GM19452 (cell line): ENCODE data around the gene COBLL1.

Experiments used
- ATAC-seq: cut with Tn5 transposase; IDR thresholded peaks from one replicate; pipeline ENCODE4 v1.9.1; 2021; ENCODE audit not compliant: unreplicated experiment

COBLL1 gene

DNA sequence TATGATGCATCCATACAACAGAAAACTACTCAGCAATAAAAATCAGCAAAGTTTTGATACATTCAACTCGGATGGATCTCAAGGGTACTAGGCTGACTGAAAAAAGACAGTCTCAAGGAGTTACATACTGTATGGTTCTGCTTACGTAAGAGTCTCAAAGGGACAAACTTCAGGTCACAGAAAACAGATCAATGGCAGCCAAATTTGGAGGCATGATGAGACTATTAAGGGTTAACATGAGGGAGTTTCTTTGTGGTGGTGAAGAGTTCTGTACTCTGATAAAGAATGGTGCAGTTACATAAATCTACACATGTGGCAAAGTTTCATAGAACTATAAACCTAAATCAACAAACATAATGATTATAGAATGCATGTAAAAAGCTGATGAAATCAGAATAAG is 81.4 kb downstream of the COBLL1 start:
- ATAC-seq: no peak

DNA sequence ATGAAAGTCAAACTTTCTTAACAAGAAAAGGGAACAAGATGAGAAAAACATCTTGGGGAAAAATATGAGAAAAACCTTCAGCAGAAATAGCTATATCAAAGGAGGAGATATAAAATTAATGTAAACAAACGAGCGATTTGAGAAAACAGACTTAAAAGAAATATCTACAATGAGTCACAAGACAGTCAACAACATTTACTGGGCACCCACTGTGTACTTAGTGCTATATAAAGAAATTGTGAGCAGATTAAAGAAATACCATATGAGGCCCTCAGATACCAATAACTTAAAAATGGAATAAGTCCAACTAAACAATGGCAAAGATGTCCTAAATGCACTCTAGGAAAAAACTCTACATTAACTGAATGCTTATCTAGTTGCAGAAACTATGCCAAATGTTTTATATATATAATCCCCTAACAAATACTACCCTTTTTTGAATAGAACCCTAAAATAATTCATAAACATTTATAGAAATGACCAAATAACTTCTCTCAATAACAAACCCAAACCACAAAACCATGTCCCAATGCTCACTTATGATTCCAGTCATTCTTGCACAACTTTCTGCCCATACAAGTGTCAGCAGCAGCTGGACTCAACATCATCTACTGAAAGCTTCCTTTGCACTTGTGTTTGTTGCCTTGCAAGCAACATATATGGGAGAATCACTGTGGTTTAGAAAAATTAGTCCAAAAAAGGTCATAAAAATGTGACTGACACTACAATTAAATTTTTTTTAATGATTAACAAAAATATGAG is 83.5 kb downstream of the COBLL1 start:
- no peak for ATAC-seq

DNA sequence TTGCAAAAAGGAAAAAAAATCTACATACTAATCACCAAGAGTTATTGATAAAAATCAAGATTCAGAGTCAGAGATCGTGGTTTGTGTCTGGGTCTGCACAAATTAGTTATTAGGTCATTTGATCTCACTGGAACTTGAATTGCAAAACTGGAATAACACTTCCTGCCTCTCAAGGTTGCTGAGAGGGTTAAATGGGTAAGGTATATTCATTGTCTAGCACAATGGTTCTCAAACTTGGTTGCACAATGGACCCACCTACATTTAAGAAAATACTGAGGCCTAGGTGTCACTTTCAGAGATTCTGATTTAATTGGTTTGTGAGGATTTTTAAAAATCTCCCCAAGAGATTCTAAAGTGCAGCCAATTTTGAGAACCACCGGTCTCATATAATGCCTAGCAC is 84.8 kb downstream of the COBLL1 start:
- ATAC-seq: no peak

DNA sequence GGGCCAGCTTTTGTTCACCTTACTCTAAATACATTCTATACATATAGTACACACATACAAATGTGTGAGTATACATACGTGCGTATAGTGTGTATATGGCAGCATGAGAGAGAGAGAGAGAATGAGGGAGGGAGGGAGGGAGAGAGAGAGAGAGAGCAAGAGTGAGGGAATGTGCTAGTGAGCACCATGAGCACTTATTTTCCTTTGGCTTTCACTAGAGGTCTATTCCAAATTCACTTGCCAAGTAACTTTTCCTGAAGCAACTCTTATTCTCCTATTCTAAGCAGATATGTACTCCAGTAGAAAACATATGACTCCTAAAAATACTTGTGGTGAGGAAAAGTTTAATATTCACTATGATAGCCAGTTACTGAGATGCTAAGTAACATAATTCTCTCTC is 85.7 kb downstream of the COBLL1 start:
- no peak for ATAC-seq

DNA sequence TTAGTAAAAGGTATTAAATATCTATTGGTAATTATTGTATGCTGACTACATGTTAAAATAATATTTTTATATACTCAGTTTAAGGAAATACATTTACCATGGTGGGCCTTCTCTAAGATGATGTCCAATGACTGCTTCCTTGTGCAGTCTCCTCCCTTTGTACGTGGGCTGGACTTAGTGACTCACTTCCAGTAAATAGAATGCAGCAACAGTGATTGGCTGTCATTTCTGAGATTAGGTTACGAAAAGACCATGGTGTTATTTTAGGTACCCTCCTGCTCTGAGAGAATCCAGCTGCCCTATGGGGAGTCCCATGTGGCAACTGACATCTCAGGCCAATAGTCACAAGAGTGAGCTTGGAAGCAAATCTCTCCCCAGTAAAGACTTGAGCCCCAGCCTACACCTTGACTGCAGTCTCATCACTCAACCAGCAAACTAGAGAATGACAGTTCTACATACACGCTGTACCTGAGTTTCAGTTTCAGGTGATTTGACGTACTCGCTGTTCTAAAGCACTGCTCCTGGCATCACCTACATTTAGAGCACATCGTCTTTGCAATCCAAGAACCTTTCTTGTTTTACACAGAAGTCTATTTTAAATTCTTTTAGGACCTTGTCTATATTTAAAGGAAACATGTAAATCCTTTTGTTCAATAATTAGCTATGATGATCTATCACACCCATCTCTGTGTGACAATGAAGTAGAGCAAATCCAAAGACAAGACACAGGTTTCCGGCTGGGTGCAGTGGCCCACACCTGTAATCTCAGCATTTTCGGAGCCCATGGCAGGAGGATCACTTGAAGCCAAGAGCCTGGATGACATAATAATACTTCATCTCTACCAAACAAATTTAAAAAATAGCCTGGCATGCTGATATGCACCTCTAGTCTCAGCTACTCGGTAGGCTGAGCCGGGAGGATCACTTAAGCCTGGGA is 87.2 kb downstream of the COBLL1 start:
- ATAC-seq: no peak

DNA sequence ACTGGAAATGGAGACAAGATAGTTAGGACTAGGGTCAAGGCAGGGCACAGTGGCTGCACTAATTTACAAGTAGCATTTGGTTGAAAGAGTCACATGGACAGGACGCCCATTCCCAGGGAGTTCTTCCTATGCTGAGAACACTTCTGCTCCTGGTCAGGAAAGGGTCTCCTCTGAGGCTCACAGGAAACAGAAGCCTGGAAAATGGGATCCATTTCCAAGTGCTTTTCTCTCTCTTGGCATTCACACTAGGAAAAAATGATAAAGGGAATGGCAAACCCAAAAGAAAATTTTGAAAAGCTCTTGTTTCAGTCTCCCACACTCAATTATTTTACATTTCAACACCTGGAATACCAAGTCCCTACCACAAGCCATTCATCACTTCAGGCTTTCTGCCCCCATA is 88.7 kb downstream of the COBLL1 start:
- ATAC-seq: no peak

DNA sequence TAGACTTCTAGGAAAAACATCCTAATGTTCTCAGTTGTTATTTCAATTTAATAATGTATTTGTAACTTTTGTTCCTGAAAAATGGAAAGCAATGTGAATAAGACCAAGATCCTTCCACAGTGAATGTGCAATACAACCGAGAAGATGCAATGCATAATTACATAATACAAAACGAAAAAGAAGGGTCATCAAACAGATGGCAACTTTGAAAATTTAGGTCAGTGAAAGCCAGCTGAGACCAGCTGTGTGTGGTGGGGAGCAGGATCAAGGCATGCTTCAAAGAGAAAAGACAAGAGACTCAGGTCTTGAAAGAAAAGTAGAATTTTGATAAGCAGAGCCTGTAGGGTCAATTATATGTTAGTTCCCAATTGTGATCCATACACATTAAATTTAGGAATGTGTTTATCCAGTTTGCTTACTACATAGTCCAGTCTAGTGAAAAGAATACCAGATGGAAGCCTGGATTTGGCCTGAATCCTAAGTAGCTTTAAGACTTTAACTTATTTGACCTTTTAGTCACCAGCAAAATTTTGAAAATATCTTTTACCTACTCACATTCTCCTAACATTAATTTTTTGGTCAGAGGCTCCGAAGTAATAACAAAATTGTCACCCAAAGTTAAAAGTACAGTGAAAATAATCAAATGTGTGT is 93.7 kb downstream of the COBLL1 start:
- no peak for ATAC-seq

DNA sequence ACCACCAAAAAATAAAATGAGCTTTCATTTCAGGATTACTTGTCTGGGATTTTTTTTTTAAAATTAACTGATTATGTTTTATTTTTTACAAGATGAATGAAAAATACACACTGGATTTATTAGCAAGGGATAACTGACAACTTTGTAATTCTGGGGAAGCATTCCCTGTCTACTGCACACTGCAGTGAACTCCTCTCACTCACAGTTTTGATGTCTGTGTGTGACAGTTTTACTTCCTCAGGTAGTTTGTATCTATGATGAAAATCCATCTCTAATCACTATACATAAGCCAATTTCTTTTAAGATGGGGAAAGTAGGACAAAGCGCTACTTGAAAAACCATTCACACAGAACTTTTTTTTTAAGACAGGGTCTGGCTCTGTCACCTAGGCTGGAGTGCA is 94.5 kb downstream of the COBLL1 start:
- no peak for ATAC-seq

DNA sequence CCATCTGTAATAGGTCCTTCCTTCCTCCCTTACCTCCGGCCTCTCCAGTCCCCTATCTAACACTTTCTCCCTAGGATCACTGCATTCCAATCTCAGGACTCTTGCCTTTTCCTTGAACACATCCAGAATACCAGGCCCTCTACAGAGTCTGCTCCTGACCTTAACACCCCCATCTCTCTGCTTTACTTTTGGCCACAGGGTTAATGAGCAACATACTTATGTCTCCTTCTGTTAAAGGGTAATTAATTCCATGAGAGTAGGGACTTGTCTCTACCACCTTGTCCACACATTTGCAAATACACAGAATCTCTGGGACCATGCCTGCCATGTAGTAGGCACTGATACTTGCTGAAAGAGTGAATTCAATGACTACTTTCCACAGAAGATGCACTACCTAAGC is 94.9 kb downstream of the COBLL1 start:
- ATAC-seq: no peak

DNA sequence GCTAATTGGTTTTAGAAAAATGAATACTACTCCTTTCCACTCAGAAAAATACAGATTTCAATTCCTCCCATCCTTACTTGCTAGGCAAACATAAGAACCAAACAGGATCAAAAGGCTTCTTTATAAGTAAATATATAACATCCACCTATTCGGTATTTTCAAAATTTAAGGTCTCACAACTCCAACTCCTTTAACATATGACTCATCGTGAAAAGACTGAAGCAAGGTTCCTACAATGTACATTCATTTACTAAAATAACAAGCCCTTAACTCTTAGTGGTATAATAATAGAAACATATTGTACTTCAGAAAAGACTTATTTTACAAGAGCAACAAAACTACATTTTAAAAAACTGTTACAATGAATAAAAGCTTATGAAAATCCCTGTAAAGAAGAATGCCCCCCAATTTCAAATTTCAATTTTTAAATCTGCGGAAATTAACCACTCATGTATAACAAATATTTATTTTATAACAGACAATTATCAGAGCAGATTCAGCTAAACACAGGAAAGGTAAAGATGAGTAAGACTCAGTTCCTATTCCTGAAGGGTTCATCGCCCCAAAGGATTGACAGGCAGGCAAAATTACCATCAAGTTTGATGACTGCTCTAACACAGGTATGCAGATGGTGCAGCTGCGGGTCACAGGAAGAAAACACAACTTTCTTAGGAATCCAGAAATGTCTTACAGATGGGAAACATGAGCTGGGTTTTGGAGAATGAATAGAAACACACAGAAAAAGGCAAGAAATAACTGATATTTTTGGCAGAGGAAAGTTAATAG is 96.4 kb downstream of the COBLL1 start:
- ATAC-seq: no peak

DNA sequence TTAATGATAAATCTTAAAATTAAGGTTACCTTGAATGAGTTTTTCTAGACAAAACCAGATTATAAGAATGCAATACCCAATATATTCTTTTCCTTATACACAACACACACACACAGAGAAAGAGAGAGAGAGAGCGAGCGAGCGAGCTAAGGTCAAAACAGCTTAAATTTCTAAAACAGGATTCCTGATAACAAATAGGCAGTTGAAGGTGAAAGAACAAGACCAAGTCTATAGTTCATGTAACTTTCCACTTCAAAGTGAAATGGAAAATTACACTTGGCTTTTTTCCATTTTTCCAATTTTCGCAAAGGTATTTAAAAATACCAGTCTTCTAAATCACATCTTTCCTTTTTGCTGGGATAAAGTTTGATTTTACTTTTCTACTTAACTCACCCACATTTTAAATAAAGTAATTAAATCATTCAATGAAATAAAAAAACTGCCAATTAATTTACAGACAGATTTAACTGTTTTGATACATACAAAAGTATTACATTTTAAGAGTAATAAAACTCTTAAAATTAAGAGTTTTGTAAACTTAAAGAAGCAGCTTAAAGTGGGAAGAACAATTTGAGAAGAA is 98.8 kb downstream of the COBLL1 start:
- no peak for ATAC-seq

DNA sequence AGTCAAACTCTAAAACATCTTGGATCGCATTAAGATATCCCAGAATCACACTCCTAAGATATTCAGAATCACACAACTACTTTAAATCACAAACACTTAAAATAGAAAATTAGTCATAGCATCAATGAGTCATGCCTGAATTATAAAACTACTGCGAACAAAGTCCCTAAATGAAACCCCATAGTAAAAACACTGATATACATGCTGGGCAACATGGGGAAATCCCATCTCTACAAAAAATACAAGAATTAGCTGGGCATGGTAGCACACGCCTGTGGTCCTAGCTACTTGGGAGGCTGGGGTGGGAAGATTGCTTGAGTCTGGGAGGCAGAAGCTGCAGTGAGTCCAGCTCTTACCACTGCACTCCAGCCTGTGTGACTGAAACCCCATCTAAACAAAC is 101.7 kb downstream of the COBLL1 start:
- ATAC-seq: no peak

DNA sequence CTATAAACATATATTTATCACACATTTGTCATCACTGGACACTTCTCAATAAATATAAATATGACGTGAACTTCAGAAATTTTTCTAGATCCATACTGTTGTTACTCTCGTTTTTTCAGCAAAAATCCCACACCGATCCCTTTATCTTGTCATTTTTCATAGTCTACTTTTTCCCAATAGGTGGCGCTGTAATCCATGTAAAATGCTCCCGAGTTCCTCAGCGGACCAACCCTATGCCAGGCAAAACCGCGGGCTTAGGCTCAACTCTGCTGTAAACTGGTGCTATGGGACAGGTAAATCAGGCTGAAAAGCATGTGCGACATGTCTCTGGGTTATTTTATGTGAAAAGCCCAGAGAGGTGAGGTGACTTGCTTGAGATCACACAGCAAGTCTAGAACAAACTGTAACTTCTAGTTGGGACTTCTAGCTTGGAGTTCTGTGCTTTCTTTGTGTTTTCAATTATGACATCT is 104.0 kb downstream of the COBLL1 start:
- ATAC-seq: peak; percentile 64

DNA sequence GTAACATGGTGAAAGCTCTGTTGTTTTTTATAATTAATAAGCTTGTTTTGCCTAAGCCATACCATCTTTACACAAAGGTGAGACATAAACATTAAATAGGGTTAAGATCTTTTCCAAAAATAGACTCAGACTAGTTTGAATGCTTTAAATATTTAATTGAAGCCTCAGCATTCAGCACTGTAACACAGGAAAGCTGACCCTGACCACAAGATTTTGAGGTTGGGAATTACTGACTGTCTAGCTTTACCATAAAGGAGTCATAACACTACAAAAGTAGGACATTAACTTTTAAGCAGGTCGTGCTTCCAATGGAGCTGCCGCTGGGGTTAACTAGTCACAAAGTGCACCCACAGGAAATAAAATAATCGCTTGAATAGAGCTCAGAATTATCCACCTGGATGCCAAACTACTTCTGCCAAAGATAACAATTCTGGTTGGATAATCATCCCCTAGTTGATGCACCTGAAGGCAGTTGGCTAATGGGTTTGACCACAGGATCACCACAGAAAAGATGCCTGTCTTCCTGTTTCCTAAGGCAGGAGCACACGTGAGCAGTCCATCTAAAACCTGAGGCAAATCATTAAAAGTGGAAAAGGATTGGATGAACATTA is 106.2 kb downstream of the COBLL1 start:
- no peak for ATAC-seq

DNA sequence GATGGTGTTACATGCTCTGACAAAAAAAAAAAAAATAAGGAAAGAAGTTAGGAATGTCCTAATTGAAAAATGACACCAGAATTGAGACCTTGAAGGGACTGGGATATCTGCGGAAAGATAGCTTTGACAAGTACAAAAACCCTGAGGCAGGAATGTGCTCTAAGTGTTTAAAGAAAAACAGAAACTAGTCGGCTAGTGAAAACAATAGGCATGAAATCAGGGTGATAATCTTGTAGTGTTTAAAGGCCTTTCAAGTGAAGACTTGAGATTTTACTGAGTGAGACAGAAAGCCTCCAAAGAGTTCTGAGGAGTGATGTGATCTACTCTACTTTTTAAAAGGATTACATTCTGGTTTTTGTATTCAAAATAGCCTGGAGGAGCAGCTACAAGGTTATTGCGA is 107.4 kb downstream of the COBLL1 start:
- ATAC-seq: no peak

DNA sequence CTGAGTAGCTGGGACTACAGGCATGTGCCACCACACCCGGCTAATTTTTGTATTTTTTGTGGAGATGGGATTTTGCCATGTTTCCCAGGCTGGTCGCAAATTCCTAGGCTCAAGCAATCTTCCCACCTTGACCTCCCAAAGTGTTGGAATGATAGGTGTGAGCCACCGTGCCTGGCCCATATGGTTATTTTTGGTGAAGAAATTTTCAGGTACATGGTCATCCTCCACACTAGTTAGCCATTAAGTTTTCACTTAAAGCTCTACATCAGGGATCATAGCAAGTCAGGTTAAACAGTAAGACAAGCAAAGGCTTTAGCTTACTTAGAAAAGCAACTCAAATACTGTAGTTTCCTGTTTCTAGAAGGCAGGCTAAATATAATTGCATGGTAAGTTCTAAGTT is 116.1 kb downstream of the COBLL1 start:
- no peak for ATAC-seq

DNA sequence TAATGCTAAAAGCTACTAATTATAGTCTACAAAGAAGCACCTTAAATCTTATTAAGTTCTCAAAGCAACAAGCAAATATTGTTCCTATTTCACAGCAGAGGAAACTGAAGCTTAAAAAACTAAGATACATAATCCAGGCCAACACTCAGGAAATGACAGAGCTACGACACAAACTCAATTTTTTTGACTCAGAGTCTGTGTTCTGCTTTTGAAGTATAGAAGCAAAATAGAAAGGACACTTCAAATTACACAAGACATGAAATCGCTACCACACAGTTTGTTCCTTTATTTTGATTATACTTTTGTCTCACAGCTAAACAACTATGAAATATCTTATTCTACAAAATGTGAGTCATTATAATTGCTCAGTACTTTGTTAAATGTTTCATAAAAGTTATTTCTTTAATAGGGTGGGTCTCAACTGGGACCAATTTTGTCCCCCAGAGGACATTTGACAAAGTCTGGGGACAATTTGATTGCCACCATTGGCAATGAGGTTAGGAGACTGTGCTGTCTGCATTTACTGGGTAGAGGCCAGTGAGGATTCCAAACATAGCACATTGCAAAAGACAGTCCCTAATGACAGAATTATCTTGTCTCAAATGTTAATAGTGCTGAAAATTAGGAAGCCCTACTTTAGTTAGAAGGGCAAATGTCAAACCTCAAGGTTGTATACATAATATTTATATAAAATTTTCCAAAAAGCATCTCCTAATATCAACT is 118.8 kb downstream of the COBLL1 start:
- ATAC-seq: no peak

DNA sequence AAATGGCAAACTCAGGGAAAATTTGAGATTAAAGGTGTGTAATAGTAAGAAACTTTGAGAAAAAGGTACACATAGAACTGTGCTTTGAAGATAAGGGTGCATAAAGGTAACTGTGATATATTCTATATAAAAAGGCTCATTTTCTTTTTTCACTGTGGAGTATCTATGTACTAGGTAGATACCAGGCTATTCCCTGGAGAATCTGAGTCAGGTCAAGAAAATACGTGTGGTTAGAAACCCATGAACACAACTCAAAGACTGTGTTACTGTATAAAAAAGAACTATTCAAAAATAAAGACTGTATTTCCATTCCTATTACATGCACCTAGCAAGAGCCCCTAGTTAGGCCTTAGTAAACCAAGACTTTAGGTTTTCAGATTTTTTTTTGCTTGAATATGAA is 120.2 kb downstream of the COBLL1 start:
- no peak for ATAC-seq
